BE2C (cell line): ENCODE data around the gene TMEM87A.

Experiments
- DNase-seq: peaks from one replicate; pipeline ENCODE4 v3.0.0-alpha.2; 2020
- H3K27me3 ChIP-seq: fragments of 250-450 bp; sonication (Bioruptor Pico); 2 replicates; pipeline ENCODE4 v1.5.1; 2020; ENCODE audit warnings: mild to moderate bottlenecking
- H3K36me3 ChIP-seq: fragments of 250-450 bp; sonication (Bioruptor Pico); 2 replicates; pipeline ENCODE4 v1.5.1; 2020; ENCODE audit warnings: mild to moderate bottlenecking
- H3K4me1 ChIP-seq: fragments of 250-450 bp; sonication (Bioruptor Pico); 2 replicates; pipeline ENCODE4 v1.5.1; 2020
- H3K4me3 ChIP-seq: 2 replicates; pipeline ENCODE4 v1.5.1; 2011; ENCODE audit warnings: low read depth, low read length
- H3K9me3 ChIP-seq: fragments of 250-450 bp; sonication (Bioruptor Pico); 2 replicates; pipeline ENCODE4 v1.5.1; 2020
- CTCF ChIP-seq: IDR thresholded peaks from 2 replicates; pipeline ENCODE4 v1.5.1; 2012; ENCODE audit warnings: mild to moderate bottlenecking, low read depth, low read length

TMEM87A gene

GRCh38 chr15:42191610-42192346 lies 81.5 kb downstream of the TMEM87A start:
- no peak overlapping the region for H3K4me3 ChIP-seq
- no peaks in the 10 kb centered on the region for H3K9me3 ChIP-seq
- no peak for TF ChIP-seq CTCF
- H3K4me1 ChIP-seq = no peaks in the 10 kb centered on the region
- H3K36me3 ChIP-seq = peaks cover 20% of the 10 kb centered on the region
- no peak for DNase-seq
- no peaks in the 10 kb centered on the region for H3K27me3 ChIP-seq

DNA sequence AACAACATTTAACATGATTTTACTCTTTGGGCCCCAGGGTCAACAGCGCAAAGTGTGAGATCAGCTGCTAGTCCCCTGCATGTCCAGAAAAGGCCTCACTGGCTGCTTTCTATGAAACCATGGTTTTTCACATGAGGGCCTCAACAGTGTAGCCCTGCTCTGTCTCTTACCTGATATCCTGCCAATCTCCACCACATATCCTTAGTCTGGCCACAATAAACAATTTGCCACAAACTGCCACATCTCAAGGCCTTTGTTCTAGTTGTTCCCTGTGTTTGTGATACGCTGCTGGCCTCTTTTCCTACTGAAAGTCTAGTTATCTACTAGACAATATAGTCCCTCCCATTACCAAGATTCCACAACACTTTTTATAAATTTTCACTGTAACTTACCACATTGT lies 82.9 kb downstream of the TMEM87A start:
- DNase-seq = no peak
- Histone ChIP-seq H3K4me3 (no peak overlapping the region), H3K9me3 (no peaks in the 10 kb centered on the region), H3K27me3 (no peaks in the 10 kb centered on the region), H3K4me1 (no peaks in the 10 kb centered on the region), H3K36me3 (peaks cover 25% of the 10 kb centered on the region)
- TF ChIP-seq CTCF = no peak

DNA sequence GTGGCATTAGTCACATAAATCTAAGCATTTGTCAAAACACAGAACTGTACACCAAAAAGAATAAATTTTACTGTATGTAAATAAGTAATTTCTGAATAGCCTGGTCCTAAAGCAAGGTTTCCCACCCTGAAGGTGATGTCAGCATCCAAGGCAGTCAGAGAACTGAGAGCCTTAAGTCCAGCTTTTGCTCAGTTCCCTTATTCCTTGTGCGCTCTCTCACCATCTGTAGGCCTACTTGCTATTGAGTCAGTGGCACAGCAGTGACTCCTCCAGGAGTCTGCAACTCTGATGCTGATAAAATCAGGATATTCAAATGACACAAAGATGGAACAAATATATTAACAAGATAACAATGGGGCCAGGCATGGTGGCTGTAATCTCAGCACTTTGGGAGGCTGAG lies 87.4 kb downstream of the TMEM87A start:
- Histone ChIP-seq H3K27me3 (no peaks in the 10 kb centered on the region), H3K4me1 (no peaks in the 10 kb centered on the region; the same call in 1 of the 2 replicates), H3K36me3 (peaks cover 36% of the 10 kb centered on the region), H3K9me3 (no peaks in the 10 kb centered on the region), H3K4me3 (no peak overlapping the region)
- no peak for DNase-seq
- TF ChIP-seq CTCF = no peak

- H3K9me3 ChIP-seq = no peaks in the 10 kb centered on the region
- peaks cover 34% of the 10 kb centered on the region for H3K36me3 ChIP-seq
- H3K27me3 ChIP-seq = no peaks in the 10 kb centered on the region
- no peak for TF ChIP-seq CTCF
- no peak overlapping the region for H3K4me3 ChIP-seq
- H3K4me1 ChIP-seq = no peaks in the 10 kb centered on the region; the same call in 1 of the 2 replicates
- DNase-seq = no peak
Observed at GRCh38 chr15:42184736-42185135, 88.5 kb downstream of the TMEM87A start.

- no peaks in the 10 kb centered on the region for H3K9me3 ChIP-seq
- no peaks in the 10 kb centered on the region for H3K27me3 ChIP-seq
- no peaks in the 10 kb centered on the region; the same call in 1 of the 2 replicates for H3K4me1 ChIP-seq
- H3K4me3 ChIP-seq = no peak overlapping the region
- TF ChIP-seq CTCF = no peak
- DNase-seq = no peak
- H3K36me3 ChIP-seq = peaks cover 34% of the 10 kb centered on the region
Observed at GRCh38 chr15:42184296-42184695, 88.9 kb downstream of the TMEM87A start.

GRCh38 chr15:42182961-42183360 lies 90.3 kb downstream of the TMEM87A start:
- H3K36me3 ChIP-seq = peaks cover 24% of the 10 kb centered on the region

More at GRCh38 chr15:42182961-42183360, 90.3 kb downstream of the TMEM87A start:
- Histone ChIP-seq H3K9me3 (no peaks in the 10 kb centered on the region), H3K27me3 (no peaks in the 10 kb centered on the region), H3K4me3 (no peak overlapping the region), H3K4me1 (no peaks in the 10 kb centered on the region; the same call in 1 of the 2 replicates)
- TF ChIP-seq CTCF = no peak
- no peak for DNase-seq
